Stimulated activated CD4-positive, alpha-beta T cell treated with anti-CD3 and anti-CD28 coated beads, TNF-alpha, amount 100 ng/mL, for 48 hours (primary cell): ENCODE data around the gene COL18A1.
A peak's percentile ranks its signal among the peaks of the same experiment; 100 is the strongest.

Source experiments
- DNase-seq, 3 donors: peaks; one replicate each; pipeline ENCODE4 v3.0.0-alpha.2; 2020; ENCODE audit warnings: low read depth in 3 of 3

The COL18A1 gene

GRCh38 chr21:45534636-45535331 lies 129.8 kb downstream of the COL18A1 start:
- DNase-seq, result no peak

GRCh38 chr21:45535341-45536081 lies 130.5 kb downstream of the COL18A1 start:
- DNase-seq, result no peak

- DNase-seq, result no peak
Measured at GRCh38 chr21:45536301-45537081, 131.5 kb downstream of the COL18A1 start.

GRCh38 chr21:45537111-45537745 lies 132.3 kb downstream of the COL18A1 start:
- no peak for DNase-seq

- no peak for DNase-seq
Measured at GRCh38 chr21:45537746-45538291, 132.9 kb downstream of the COL18A1 start.

GRCh38 chr21:45538381-45539045 lies 133.5 kb downstream of the COL18A1 start:
- no peak for DNase-seq

- DNase-seq, result no peak
Measured at GRCh38 chr21:45539046-45539795, 134.3 kb downstream of the COL18A1 start.

- no peak for DNase-seq
Measured at GRCh38 chr21:45539796-45540600, 135.0 kb downstream of the COL18A1 start.

GRCh38 chr21:45540601-45540970 lies 135.6 kb downstream of the COL18A1 start:
- DNase-seq, result no peak

GRCh38 chr21:45541221-45542039 lies 136.5 kb downstream of the COL18A1 start:
- peak; percentile 61 to 77 (median 76) for DNase-seq

GRCh38 chr21:45542242-45542666 lies 137.3 kb downstream of the COL18A1 start, which contains the start of gene SLC19A1:
TSS of gene SLC19A1 (minus strand) at chr21:45542440. CDS start at chr21:45537959, 4,481 bp downstream.
- DNase-seq, result peak in 2 of 3 donors; percentile 57 to 76

GRCh38 chr21:45542667-45543370 lies 137.9 kb downstream of the COL18A1 start:
- DNase-seq, result no peak

GRCh38 chr21:45543371-45543709 lies 138.4 kb downstream of the COL18A1 start:
- DNase-seq, result no peak

- no peak for DNase-seq
Measured at GRCh38 chr21:45543710-45544448, 138.9 kb downstream of the COL18A1 start.

- no peak for DNase-seq
Measured at GRCh38 chr21:45544449-45545235, 139.7 kb downstream of the COL18A1 start.

- no peak for DNase-seq
Measured at GRCh38 chr21:45545236-45545570, 140.2 kb downstream of the COL18A1 start.
